Tibial artery (tissue), 4 donors: ENCODE measurements around the gene USP49.
"Not testable (repeated sequence)": the region's sequence is repeated elsewhere in the genome, so short reads cannot be mapped to it uniquely, and the experiment has no call there.

Experiments
- DNase-seq, 2 donors: peaks; one replicate each; pipeline ENCODE4 v3.0.0-alpha.2; 2019
- H3K27ac ChIP-seq, 2 donors: fragments of 200-600 bp; sonication (generic) in 1 of 2; 1 replicate in 1 of 2; 2 replicates in 1 of 2; pipeline ENCODE4 v1.5.1; 2018 to 2019; ENCODE audit warnings: mild to moderate bottlenecking in 1 of 2
- H3K27me3 ChIP-seq, 2 donors: fragments of 200-600 bp; sonication (generic) in 1 of 2; one replicate each; pipeline versions ENCODE4 v1.5.1 to v1.6.0; 2016 to 2019
- H3K36me3 ChIP-seq, 3 donors: fragments of 200-600 bp; sonication (generic) in 2 of 3; one replicate each; pipeline ENCODE4 v1.5.1; 2016 to 2019; ENCODE audit warnings: mild to moderate bottlenecking in 2 of 3
- H3K4me1 ChIP-seq, 4 donors: fragments of 200-600 bp; sonication (generic) in 2 of 4; 1 replicate in 3 of 4; 2 replicates in 1 of 4; pipeline ENCODE4 v1.5.1; 2016 to 2019
- H3K4me3 ChIP-seq, 2 donors: fragments of 200-600 bp; sonication (generic) in 1 of 2; 1 replicate in 1 of 2; 2 replicates in 1 of 2; pipeline ENCODE4 v1.5.1; 2018 to 2019; ENCODE audit warnings: mild to moderate bottlenecking in 2 of 2
- H3K9me3 ChIP-seq, 3 donors: fragments of 200-600 bp; sonication (generic) in 1 of 3; one replicate each; pipeline ENCODE4 v1.5.1; 2016 to 2019
- CTCF ChIP-seq, 2 experiments: fragments of 200-600 bp in 1 of 2; fragments of 450-650 bp in 1 of 2; IDR thresholded peaks; one replicate each; pipeline ENCODE4 v1.5.1; 2017 to 2019; ENCODE audit warnings: antibody characterized with exemption in 2 of 2, mild to moderate bottlenecking in 1 of 2, moderate library complexity in 1 of 2
- intact Hi-C: fragments of 100-400 bp; cut with DNase I; formaldehyde crosslinking; loops from one replicate; pipeline ENCODE4 v1.15.0; 2023; ENCODE audit warnings: low total_unique reads

Gene USP49

GRCh38 chr6:41815587-41815986, 79.6 kb downstream of the USP49 start:
- no peak for DNase-seq
- Histone ChIP-seq H3K9me3 (no peaks in the 10 kb centered on the region), H3K4me1 (no peaks in the 10 kb centered on the region), H3K27me3 (no peaks in the 10 kb centered on the region), H3K36me3 (no peaks in the 10 kb centered on the region), H3K27ac (no peak overlapping the region), H3K4me3 (no peak overlapping the region)
- TF ChIP-seq CTCF (IDR thresholded peaks at IDR 0.05), result no peak
- intact Hi-C loops, result no loop called here

GRCh38 chr6:41814629-41815028, 80.5 kb downstream of the USP49 start:
- intact Hi-C loops, result no loop called here
- Histone ChIP-seq H3K4me3 (no peak overlapping the region), H3K27me3 (no peaks in the 10 kb centered on the region), H3K9me3 (no peaks in the 10 kb centered on the region), H3K4me1 (no peaks in the 10 kb centered on the region), H3K27ac (no peak overlapping the region), H3K36me3 (no peaks in the 10 kb centered on the region)
- no peak for DNase-seq
- no peak for TF ChIP-seq CTCF (IDR thresholded peaks at IDR 0.05)

GRCh38 chr6:41813956-41814355, 81.2 kb downstream of the USP49 start:
- Histone ChIP-seq H3K4me1 (no peaks in the 10 kb centered on the region), H3K36me3 (no peaks in the 10 kb centered on the region), H3K9me3 (no peaks in the 10 kb centered on the region), H3K27ac (no peak overlapping the region), H3K27me3 (no peaks in the 10 kb centered on the region), H3K4me3 (no peak overlapping the region)
- intact Hi-C loops, result no loop called here
- no peak for TF ChIP-seq CTCF (IDR thresholded peaks at IDR 0.05)
- no peak for DNase-seq

- no peak for DNase-seq
- no peak for TF ChIP-seq CTCF (IDR thresholded peaks at IDR 0.05)
- H3K27ac ChIP-seq, result no peak overlapping the region
- no peaks in the 10 kb centered on the region for H3K9me3 ChIP-seq
- H3K4me3 ChIP-seq, result no peak overlapping the region
- intact Hi-C loops, result no loop called here
- no peaks in the 10 kb centered on the region for H3K4me1 ChIP-seq
- H3K27me3 ChIP-seq, result no peaks in the 10 kb centered on the region
- no peaks in the 10 kb centered on the region for H3K36me3 ChIP-seq
These were observed 81.7 kb downstream of the USP49 start for GRCh38 chr6:41813469-41813868.

GRCh38 chr6:41811946-41812345, 83.2 kb downstream of the USP49 start:
- H3K27me3 ChIP-seq, H3K27ac ChIP-seq, DNase-seq, H3K4me1 ChIP-seq, H3K36me3 ChIP-seq, intact Hi-C loops, H3K9me3 ChIP-seq, H3K4me3 ChIP-seq: not testable (repeated sequence)

- no peaks in the 10 kb centered on the region for H3K27me3 ChIP-seq
- intact Hi-C loops, result no loop called here
- no peak for DNase-seq
These were observed 84.1 kb downstream of the USP49 start for GRCh38 chr6:41811095-41811494.

More at GRCh38 chr6:41811095-41811494, 84.1 kb downstream of the USP49 start:
- peaks cover 4 to 7% (median 6%) of the 10 kb centered on the region in 3 donors for H3K36me3 ChIP-seq
- TF ChIP-seq CTCF (IDR thresholded peaks at IDR 0.05), result no peak
- no peak overlapping the region for H3K4me3 ChIP-seq
- H3K9me3 ChIP-seq, result no peaks in the 10 kb centered on the region
- H3K27ac ChIP-seq, result no peak overlapping the region
- H3K4me1 ChIP-seq, result no peaks in the 10 kb centered on the region
